Measurements from ENCODE around the gene PROSER2. TPM values are rescaled to one million over a fixed set of nuclear protein-coding genes. Genes with fewer than 3 reads are reported as not detected.
A peak's percentile ranks its signal among the peaks of the same experiment; 100 is the strongest.

Gene PROSER2
- total RNA-seq, 3 donors from 2014 or later (not counting 1 experiment from before 2014, with no cell fraction given) = 0.70 to 1.9 (median 1.1) TPM

- H3K27ac Mint-ChIP-seq = no peak overlapping the region
- no peaks in the 10 kb centered on the region for H3K9me3 ChIP-seq (ENCODE audit: control insufficient read depth, insufficient read depth, low read length)
- no peaks in the 10 kb centered on the region for H3K9me3 Mint-ChIP-seq
- peak in 1 of 2 donors; percentile 67 for DNase-seq
- no peak overlapping the region for H3K4me3 Mint-ChIP-seq
- intact Hi-C loops (cut with micrococcal nuclease) = no loop called here
- peaks cover 2% of the 10 kb centered on the region for H3K27me3 ChIP-seq (ENCODE audit: control insufficient read depth, insufficient read depth, low read length)
- 45% methylated on average over 20 of the region's 20 CpGs for WGBS (ENCODE audit: insufficient coverage)
- TF ChIP-seq CTCF (IDR thresholded peaks at IDR 0.05) = no peak
- peak in 1 of 3 donors; percentile 45 for ATAC-seq
- H3K27me3 Mint-ChIP-seq (ENCODE audit: low read depth in 2 of 2) = peaks cover 0 to 28% of the 10 kb centered on the region in 2 donors
- no peak overlapping the region for H3K4me3 ChIP-seq (ENCODE audit: low read length)
- H3K27ac ChIP-seq (ENCODE audit: low read length) = no peak overlapping the region
- no peaks in the 10 kb centered on the region for H3K36me3 Mint-ChIP-seq
- H3K4me1 ChIP-seq (ENCODE audit: control insufficient read depth, insufficient read depth, low read length) = peaks cover 11% of the 10 kb centered on the region
- H3K36me3 ChIP-seq (ENCODE audit: control insufficient read depth, insufficient read depth, low read length) = no peaks in the 10 kb centered on the region
- peaks cover 14 to 17% of the 10 kb centered on the region in 2 donors for H3K4me1 Mint-ChIP-seq
Measured at GRCh38 chr10:11874568-11875493, 51.7 kb downstream of the PROSER2 start.

GRCh38 chr10:11875494-11876281 is 52.5 kb downstream of the PROSER2 start:
- peaks cover 11% of the 10 kb centered on the region for H3K4me1 ChIP-seq (ENCODE audit: control insufficient read depth, insufficient read depth, low read length)
- intact Hi-C loops (cut with micrococcal nuclease) = no loop called here
- Mint-ChIP-seq H3K27me3 (ENCODE audit: low read depth in 2 of 2) (peaks cover 0 to 28% of the 10 kb centered on the region in 2 donors), H3K4me3 (no peak overlapping the region), H3K27ac (no peak overlapping the region), H3K4me1 (peaks cover 14 to 17% of the 10 kb centered on the region in 2 donors), H3K9me3 (no peaks in the 10 kb centered on the region), H3K36me3 (no peaks in the 10 kb centered on the region)
- no peaks in the 10 kb centered on the region for H3K9me3 ChIP-seq (ENCODE audit: control insufficient read depth, insufficient read depth, low read length)
- H3K4me3 ChIP-seq (ENCODE audit: low read length) = no peak overlapping the region
- H3K36me3 ChIP-seq (ENCODE audit: control insufficient read depth, insufficient read depth, low read length) = no peaks in the 10 kb centered on the region
- DNase-seq = peak in 1 of 2 donors; percentile 18
- TF ChIP-seq CTCF (IDR thresholded peaks at IDR 0.05) = no peak
- H3K27ac ChIP-seq (ENCODE audit: low read length) = no peak overlapping the region
- 85% methylated on average over 17 of the region's 17 CpGs for WGBS (ENCODE audit: insufficient coverage)
- H3K27me3 ChIP-seq (ENCODE audit: control insufficient read depth, insufficient read depth, low read length) = peaks cover 2% of the 10 kb centered on the region
- ATAC-seq = no peak

GRCh38 chr10:11876324-11876723 is 53.2 kb downstream of the PROSER2 start:
- H3K9me3 ChIP-seq (ENCODE audit: control insufficient read depth, insufficient read depth, low read length) = no peaks in the 10 kb centered on the region
- H3K27me3 ChIP-seq (ENCODE audit: control insufficient read depth, insufficient read depth, low read length) = peaks cover 2% of the 10 kb centered on the region
- WGBS (ENCODE audit: insufficient coverage) = 97% methylated on average over 6 of the region's 6 CpGs
- H3K36me3 ChIP-seq (ENCODE audit: control insufficient read depth, insufficient read depth, low read length) = no peaks in the 10 kb centered on the region
- no peaks in the 10 kb centered on the region for H3K9me3 Mint-ChIP-seq
- no peak overlapping the region for H3K27ac ChIP-seq (ENCODE audit: low read length)
- H3K36me3 Mint-ChIP-seq = no peaks in the 10 kb centered on the region
- H3K27ac Mint-ChIP-seq = no peak overlapping the region
- H3K4me1 Mint-ChIP-seq = peaks cover 7 to 15% of the 10 kb centered on the region in 2 donors
- intact Hi-C loops (cut with micrococcal nuclease) = no loop called here
- H3K4me1 ChIP-seq (ENCODE audit: control insufficient read depth, insufficient read depth, low read length) = peaks cover 11% of the 10 kb centered on the region
- H3K4me3 ChIP-seq (ENCODE audit: low read length) = no peak overlapping the region
- DNase-seq = no peak
- peaks cover 0 to 22% of the 10 kb centered on the region in 2 donors for H3K27me3 Mint-ChIP-seq (ENCODE audit: low read depth in 2 of 2)
- no peak for TF ChIP-seq CTCF (IDR thresholded peaks at IDR 0.05)
- H3K4me3 Mint-ChIP-seq = no peak overlapping the region
- no peak for ATAC-seq
